ENCODE results near the gene MARVELD3. TPM values are rescaled to one million over a fixed set of nuclear protein-coding genes. Genes with fewer than 3 reads are reported as not detected.
"Not testable (repeated sequence)": the region's sequence is repeated elsewhere in the genome, so short reads cannot be mapped to it uniquely, and the experiment has no call there.

Gene MARVELD3
- total RNA-seq, 1 experiment from 2014 or later: 7.4 TPM

DNA sequence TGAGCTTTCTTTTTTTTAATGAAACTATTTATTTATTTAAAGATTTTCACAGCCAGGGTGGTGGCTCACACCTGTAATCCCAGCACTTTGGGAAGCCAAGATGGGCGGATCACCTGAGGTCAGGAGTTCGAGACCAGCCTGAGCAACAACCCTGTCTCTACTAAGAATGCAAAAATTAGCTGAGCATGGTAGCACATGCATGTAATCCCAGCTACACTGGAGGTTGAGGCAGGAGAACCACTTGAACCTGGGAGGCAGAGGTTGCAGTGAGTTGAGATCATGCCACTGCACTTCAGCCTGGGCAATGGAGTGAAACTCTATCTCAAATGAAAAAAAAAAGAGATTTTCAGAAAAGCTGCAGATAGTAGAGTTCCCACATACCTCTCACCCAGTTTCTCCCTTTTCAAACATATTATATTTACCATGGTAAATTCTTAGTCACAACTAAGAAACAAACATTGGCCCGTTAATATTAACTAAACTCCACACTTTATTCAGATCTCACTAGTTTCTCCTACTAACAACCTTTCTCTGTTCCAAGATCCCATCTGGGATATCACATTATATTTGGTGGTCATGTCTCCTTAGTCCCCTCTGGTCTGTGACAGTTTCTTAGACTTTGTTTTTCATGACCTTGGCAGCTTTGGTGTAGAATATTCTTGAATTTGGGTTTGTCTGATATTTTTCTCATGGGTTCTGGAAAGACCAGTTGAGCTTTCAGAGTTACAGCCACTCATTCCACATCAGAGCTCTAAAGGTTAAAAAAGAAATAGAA, 41.3 kb upstream of the MARVELD3 start:
- POLR2A ChIA-PET (ENCODE audit: unreplicated experiment): no interaction called here
- Histone ChIP-seq H3K27me3 (ENCODE audit: low read length) (peaks cover 19% of the 10 kb centered on the region), H3K4me1 (ENCODE audit: insufficient read depth, low read length) (no peaks in the 10 kb centered on the region; the same call in 1 of the 2 replicates), H3K9me2 (replicated peaks; ENCODE audit: low read length) (no peaks in the 10 kb centered on the region), H3K79me2 (ENCODE audit: low read length) (no peaks in the 10 kb centered on the region), H3K4me2 (ENCODE audit: low read length) (no peak overlapping the region; the same call in 1 of the 2 replicates), H3K4me3 (ENCODE audit: low read length) (no peak overlapping the region), H3K9me3 (ENCODE audit: low read length) (no peaks in the 10 kb centered on the region), H3F3A (ENCODE audit: low read length, unreplicated experiment) (no peaks in the 10 kb centered on the region), H3K27ac (ENCODE audit: low read length) (no peak overlapping the region), H3K9ac (ENCODE audit: low read length) (no peak overlapping the region), H2AFZ (ENCODE audit: low read length) (no peak overlapping the region), H4K20me1 (ENCODE audit: low read length) (no peaks in the 10 kb centered on the region), H3K36me3 (ENCODE audit: low read depth, low read length) (no peaks in the 10 kb centered on the region)
- TF ChIP-seq EZH2 (IDR thresholded peaks at IDR 0.05; ENCODE audit: low read length, unreplicated experiment): no peak
- no peak for TF ChIP-seq EZH2phosphoT487 (IDR thresholded peaks at IDR 0.05; ENCODE audit: borderline replicate concordance, low read length)
- CTCF ChIA-PET: interaction anchor here (0.6 kb wide), 1 partner anchor 82 kb away, joined by 3 read pairs; no protein-coding TSS in a partner anchor
- no peak for ATAC-seq
- BruUV-seq (replicated peaks): no TSS peak
- no peak for DNase-seq
- intact Hi-C loops (cut with micrococcal nuclease): no loop called here

DNA sequence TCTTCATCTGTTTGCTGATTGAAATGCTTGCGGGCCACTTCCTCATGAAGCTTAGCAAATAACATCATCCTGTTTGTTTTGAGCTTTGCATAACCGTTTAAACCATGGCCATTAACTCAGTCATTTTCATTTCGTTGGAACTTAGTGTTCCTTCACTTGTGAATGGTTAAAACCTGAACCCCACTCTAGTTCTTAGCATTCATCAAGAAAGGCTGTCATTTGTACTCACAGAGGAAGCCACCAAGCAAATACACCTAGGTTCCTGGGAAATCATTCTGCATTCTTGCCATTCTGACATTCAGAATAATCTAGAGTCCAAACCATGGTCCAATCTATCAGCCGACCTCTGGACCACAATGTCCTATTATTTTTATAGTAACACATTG, 40.7 kb upstream of the MARVELD3 start:
- Histone ChIP-seq H3K27ac (ENCODE audit: low read length) (no peak overlapping the region), H3F3A (ENCODE audit: low read length, unreplicated experiment) (no peaks in the 10 kb centered on the region), H3K79me2 (ENCODE audit: low read length) (no peaks in the 10 kb centered on the region), H3K27me3 (ENCODE audit: low read length) (peaks cover 19% of the 10 kb centered on the region), H3K4me1 (ENCODE audit: insufficient read depth, low read length) (no peaks in the 10 kb centered on the region; the same call in 1 of the 2 replicates), H3K9me3 (ENCODE audit: low read length) (no peaks in the 10 kb centered on the region), H3K4me2 (ENCODE audit: low read length) (no peak overlapping the region; the same call in 1 of the 2 replicates), H3K36me3 (ENCODE audit: low read depth, low read length) (no peaks in the 10 kb centered on the region), H2AFZ (ENCODE audit: low read length) (no peak overlapping the region), H3K4me3 (ENCODE audit: low read length) (no peak overlapping the region), H4K20me1 (ENCODE audit: low read length) (no peaks in the 10 kb centered on the region), H3K9me2 (replicated peaks; ENCODE audit: low read length) (no peaks in the 10 kb centered on the region), H3K9ac (ENCODE audit: low read length) (no peak overlapping the region)
- intact Hi-C loops (cut with micrococcal nuclease): no loop called here
- CTCF ChIA-PET: interaction anchor here (0.6 kb wide), 1 partner anchor 83 kb away, joined by 3 read pairs; no protein-coding TSS in a partner anchor
- BruUV-seq (replicated peaks): no TSS peak
- ATAC-seq (no peak), DNase-seq (no peak)
- POLR2A ChIA-PET (ENCODE audit: unreplicated experiment): no interaction called here
- TF ChIP-seq EZH2 (IDR thresholded peaks at IDR 0.05; ENCODE audit: low read length, unreplicated experiment) (no peak), EZH2phosphoT487 (IDR thresholded peaks at IDR 0.05; ENCODE audit: borderline replicate concordance, low read length) (no peak)
- TF ChIP-seq, protein P1, sequence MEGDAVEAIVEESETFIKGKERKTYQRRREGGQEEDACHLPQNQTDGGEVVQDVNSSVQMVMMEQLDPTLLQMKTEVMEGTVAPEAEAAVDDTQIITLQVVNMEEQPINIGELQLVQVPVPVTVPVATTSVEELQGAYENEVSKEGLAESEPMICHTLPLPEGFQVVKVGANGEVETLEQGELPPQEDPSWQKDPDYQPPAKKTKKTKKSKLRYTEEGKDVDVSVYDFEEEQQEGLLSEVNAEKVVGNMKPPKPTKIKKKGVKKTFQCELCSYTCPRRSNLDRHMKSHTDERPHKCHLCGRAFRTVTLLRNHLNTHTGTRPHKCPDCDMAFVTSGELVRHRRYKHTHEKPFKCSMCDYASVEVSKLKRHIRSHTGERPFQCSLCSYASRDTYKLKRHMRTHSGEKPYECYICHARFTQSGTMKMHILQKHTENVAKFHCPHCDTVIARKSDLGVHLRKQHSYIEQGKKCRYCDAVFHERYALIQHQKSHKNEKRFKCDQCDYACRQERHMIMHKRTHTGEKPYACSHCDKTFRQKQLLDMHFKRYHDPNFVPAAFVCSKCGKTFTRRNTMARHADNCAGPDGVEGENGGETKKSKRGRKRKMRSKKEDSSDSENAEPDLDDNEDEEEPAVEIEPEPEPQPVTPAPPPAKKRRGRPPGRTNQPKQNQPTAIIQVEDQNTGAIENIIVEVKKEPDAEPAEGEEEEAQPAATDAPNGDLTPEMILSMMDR (conservative IDR thresholded peaks at IDR 0.05; ENCODE audit: low read depth, low read length): no peak

DNA sequence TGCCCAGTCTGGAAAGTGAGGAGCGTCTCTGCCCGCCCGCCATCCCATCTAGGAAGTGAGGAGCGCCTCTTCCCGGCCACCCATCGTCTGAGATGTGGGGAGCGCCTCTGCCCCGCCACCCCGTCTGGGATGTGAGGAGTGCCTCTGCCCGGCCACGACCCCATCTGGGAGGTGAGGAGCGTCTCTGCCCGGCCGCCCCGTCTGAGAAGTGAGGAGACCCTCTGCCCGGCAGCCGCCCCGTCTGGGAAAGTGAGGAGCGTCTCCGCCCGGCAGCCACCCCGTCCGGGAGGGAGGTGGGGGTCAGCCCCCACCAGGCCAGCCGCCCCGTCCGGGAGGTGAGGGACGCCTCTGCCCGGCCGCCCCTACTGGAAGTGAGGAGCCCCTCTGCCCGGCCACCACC, 36.6 kb upstream of the MARVELD3 start:
- H3K4me1 ChIP-seq (ENCODE audit: insufficient read depth, low read length); H3K9me2 ChIP-seq (replicated peaks; ENCODE audit: low read length); POLR2A ChIA-PET (ENCODE audit: unreplicated experiment); ATAC-seq; intact Hi-C loops (cut with micrococcal nuclease); H3K9me3 ChIP-seq (ENCODE audit: low read length); H3K4me2 ChIP-seq (ENCODE audit: low read length); DNase-seq; H3K4me3 ChIP-seq (ENCODE audit: low read length); H3K36me3 ChIP-seq (ENCODE audit: low read depth, low read length); H3F3A ChIP-seq (ENCODE audit: low read length, unreplicated experiment); H2AFZ ChIP-seq (ENCODE audit: low read length); H4K20me1 ChIP-seq (ENCODE audit: low read length); H3K27me3 ChIP-seq (ENCODE audit: low read length); H3K9ac ChIP-seq (ENCODE audit: low read length); H3K27ac ChIP-seq (ENCODE audit: low read length); H3K79me2 ChIP-seq (ENCODE audit: low read length); BruUV-seq (replicated peaks); CTCF ChIA-PET: not testable (repeated sequence)

DNA sequence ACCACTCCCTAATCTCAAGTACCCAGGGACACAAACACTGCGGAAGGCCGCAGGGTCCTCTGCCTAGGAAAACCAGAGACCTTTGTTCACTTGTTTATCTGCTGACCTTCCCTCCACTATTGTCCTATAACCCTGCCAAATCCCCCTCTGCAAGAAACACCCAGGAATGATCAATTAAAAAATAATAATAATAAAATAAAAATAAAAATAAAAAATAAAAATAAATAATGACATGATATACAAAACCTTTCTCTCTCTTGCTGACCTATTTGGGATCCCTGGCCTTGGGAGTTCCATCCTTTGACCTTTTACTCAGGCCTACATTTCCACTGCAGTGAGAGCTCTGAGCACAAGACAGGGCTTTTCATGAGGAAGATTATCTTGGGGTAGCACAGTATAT, 35.9 kb upstream of the MARVELD3 start:
- H3K27ac ChIP-seq (ENCODE audit: low read length); H3K9me2 ChIP-seq (replicated peaks; ENCODE audit: low read length); ATAC-seq; H2AFZ ChIP-seq (ENCODE audit: low read length); BruUV-seq (replicated peaks); H3K9ac ChIP-seq (ENCODE audit: low read length); H3K36me3 ChIP-seq (ENCODE audit: low read depth, low read length); CTCF ChIA-PET; H3F3A ChIP-seq (ENCODE audit: low read length, unreplicated experiment); H3K27me3 ChIP-seq (ENCODE audit: low read length); POLR2A ChIA-PET (ENCODE audit: unreplicated experiment); intact Hi-C loops (cut with micrococcal nuclease); H3K4me3 ChIP-seq (ENCODE audit: low read length); H4K20me1 ChIP-seq (ENCODE audit: low read length); H3K79me2 ChIP-seq (ENCODE audit: low read length); DNase-seq; H3K4me2 ChIP-seq (ENCODE audit: low read length); H3K9me3 ChIP-seq (ENCODE audit: low read length); H3K4me1 ChIP-seq (ENCODE audit: insufficient read depth, low read length): not testable (repeated sequence)

Measured in PC-3 (cell line).